Activated naive CD8-positive, alpha-beta T cell treated with anti-CD3 and anti-CD28 coated beads, Interleukin-2, amount 50 U/mL, for 16 hours (primary cell): ENCODE data around the gene SETD7.

Experiments used
- DNase-seq: peaks from one replicate; pipeline ENCODE4 v3.0.0-alpha.2; 2020; ENCODE audit warnings: low read depth, low spot score

Gene SETD7

GRCh38 chr4:139509727-139510410, 46.1 kb downstream of the SETD7 start:
- no peak for DNase-seq

DNA sequence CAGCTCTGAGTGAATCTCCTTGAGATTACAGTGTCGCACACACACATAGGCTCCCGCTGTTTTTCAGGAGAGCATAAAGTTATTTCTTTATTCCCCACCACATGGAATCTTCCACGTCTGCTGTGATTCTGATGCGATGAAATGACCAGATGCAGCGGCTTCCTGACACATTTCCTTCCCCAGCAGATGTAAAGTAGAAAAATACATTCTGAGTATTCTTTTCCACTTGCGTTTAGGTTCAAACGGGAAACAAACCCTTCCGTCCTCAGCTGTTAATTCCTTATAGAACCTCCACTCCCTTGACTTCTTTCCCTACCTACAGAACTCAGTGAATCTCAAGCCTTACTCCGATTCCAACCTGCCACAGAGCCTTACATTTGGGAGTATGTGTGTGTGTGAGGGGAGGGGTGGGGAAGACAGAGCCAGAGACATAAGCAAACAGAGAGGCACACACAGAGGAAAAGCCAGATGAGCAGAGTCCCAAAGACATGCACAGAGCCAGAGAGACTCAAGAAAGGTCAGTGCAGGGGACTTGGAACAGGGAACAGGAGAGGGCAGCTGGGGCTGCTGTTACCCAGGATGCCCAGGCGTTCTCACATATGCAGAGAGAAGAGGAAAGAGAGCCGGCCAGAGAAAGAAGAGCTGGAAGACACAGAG, 47.3 kb downstream of the SETD7 start:
- no peak for DNase-seq

DNA sequence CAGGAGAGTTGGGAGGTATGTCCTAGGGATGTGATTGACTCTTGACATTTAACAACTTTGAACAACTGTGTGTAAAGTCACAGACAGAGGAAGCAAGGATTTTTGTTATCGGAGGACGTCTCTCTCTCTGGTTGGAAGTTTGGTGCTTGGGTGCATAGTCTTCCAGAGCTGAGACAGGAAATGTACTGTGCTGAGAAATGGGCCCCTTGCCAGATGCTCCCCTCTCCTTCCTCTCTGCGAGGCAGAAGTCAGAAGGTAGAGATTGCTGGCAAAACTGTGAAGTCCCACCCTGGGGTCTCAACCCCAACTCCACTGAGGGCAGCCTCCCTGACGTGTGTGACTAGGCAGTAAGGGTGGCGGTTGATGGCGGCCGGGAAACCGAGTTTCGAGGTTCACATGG, 49.2 kb downstream of the SETD7 start:
- DNase-seq = no peak

DNA sequence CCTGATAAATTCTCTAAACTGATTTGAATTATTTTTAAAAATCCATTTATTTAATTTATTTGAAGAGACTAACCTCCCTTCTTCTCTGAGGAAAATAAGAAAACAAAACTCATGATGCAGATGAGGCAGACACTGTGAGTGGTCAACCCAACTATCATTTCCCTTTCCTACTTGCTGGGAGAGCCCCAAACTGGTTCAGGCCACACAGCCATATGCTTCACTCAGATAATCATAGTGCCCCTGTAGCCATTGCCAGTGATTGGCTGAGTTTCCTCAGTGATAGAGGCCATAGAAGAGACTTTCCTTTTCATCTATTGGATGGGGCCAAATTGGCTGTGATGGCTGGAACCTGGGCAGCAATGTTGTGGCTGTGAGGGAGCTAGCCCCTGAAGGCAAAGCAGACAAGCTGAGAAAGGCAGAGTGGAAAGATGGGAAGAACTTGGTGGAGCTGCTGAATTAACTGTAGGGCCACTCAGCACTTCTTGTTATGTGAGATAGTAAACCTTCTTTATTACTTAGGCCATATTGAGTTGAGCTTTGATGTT, 52.3 kb downstream of the SETD7 start:
- no peak for DNase-seq

DNA sequence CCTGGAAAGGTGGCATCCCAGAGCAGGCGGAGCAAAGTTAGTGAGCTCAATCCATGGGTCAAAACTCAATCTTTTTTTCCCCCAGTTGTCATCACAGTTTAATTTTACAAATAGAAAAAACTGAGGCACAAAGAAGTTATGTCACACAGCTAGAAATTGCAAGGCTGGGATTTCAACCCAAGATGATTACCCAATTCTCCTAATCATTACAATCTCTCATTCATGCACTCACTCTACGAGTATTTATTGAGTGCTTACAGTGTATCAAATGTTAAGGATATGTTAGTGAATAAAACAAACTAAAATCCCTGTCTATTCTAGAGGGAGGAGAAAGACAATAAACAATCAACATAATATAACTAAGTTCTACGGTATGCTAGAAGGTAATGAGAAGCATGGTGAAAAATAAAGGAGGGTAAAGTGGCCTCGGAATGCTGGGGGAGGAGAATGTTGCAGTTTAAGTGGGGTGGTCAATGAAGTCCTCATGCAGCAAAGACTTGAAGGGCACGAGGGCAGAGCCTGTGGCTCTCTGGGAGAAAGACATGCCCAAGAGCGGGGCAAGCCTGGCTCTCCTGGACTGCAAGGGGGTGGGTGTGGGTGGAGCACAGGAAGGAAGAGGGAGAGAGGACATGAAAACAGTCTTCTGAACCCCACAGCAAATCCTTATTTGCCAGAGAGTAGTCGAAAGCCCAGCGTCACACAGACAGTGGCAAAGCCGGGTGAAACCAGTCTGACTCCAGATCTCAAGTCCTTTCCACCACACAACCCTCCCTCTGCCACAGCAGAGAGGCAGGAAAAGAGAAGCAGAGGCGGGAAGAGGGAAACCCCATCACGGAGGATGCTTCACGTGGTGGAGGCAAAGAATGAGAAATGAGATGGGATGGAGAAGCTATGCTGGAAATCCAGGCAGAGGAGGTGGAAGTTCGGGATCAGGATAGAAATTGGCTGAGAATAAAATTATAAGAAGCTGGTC, 53.8 kb downstream of the SETD7 start:
- DNase-seq = no peak

GRCh38 chr4:139501527-139501926, 54.5 kb downstream of the SETD7 start:
- DNase-seq = no peak

DNA sequence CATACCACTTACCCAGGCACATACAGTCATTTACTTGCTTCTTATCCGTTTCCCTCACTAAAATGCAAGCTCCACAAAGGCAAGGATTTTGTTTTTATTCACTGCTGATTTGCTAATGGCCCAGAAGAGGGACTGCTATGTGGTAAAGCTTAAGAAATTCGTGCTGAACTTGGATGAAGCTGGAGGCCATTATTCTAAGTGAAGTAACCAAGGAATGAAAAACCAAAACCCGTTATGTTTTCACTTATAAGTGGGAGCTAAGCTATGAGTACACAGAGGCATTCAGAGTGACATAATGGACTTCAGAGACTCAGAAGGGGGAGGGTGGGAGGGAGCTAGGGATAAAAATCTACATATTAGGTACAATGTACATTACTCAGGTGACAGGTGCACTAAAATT, 54.9 kb downstream of the SETD7 start:
- DNase-seq = no peak

GRCh38 chr4:139499186-139499585, 56.8 kb downstream of the SETD7 start:
- no peak for DNase-seq

DNA sequence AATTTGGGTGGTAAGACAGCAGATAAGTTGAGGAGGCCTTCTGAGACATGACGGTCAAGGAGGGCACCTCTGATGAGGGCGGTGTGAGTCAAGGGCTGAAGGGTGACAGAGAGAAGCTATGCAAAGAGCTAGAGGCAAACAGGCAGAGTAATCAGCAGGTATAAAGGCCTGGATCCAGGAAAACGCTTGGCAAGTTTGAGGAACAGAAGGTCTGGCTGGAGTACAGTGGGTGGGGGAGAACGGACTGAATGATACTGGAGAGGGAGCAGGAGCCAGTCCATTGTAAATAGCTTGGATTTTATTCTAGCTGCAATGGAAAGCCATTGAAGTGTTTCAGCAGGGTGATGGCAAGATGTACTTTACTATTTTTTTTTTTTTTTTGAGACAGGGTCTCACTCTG, 62.8 kb downstream of the SETD7 start:
- DNase-seq = no peak

- DNase-seq = no peak
Measured at GRCh38 chr4:139492429-139492828, 63.6 kb downstream of the SETD7 start.

DNA sequence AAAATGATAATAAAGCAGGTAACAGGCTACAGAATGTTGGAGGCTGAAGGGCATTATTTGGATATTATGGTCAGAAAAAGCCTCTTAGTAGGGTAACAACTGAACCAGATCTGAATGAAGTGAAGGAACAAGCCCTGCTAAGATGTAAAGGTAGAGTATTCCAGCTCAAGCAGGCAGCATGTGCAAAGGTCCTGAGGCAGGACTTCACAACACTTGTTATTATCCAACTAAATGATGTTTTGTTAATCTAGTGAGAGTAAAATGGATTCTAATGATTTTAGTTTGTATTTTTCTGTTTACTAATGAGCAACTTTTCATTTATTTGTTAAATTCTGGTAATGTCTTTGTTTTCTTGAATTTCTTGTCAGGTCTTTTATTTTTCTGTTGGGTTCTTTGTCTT, 66.4 kb downstream of the SETD7 start:
- no peak for DNase-seq

GRCh38 chr4:139488442-139488841, 67.6 kb downstream of the SETD7 start:
- DNase-seq = no peak

DNA sequence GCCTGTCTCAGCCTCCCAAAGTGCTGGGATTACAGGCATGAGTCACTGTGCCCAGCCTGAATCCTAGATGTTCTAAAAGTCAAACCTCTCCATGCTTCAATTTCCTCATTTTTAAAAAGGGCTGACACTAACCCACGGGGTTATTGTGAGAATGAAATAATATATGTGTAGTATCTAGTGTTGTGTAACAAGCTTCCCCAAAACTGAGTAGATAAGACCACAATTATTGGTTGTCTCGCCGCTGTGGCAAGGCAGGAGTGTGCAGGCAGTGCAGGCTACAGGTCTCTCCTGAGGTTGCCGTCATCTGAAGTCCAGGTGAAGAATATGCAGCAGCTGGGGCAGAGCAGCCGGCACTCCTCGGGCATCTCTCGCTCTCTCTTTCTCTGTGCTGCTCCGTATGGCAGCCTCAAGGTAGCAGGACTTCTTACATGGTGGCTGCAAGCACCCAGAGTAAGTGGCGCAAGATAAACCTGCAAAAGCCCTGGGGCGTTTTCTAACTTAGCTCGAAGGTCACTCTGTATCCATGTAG, 71.2 kb downstream of the SETD7 start:
- DNase-seq = no peak

DNA sequence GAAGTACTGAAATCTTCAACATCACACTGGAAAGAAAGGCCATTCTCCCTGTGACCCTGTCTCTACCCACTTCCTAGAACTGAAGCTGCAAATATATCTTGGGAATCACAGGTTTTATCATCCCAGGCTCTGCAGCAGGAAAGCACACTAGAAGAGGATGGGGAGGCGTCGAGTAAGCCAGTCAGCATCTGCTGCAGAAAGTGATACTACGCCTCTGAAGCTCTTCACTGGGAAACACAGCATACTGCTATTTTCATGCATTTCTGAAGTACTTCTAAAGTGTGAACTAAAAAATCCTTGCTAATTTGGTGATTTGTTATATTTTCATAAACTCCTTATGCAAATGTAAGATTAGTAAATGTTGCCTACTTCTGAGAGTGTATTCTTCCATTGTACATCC, 73.0 kb downstream of the SETD7 start:
- no peak for DNase-seq

GRCh38 chr4:139481465-139481864, 74.6 kb downstream of the SETD7 start:
- DNase-seq = no peak

DNA sequence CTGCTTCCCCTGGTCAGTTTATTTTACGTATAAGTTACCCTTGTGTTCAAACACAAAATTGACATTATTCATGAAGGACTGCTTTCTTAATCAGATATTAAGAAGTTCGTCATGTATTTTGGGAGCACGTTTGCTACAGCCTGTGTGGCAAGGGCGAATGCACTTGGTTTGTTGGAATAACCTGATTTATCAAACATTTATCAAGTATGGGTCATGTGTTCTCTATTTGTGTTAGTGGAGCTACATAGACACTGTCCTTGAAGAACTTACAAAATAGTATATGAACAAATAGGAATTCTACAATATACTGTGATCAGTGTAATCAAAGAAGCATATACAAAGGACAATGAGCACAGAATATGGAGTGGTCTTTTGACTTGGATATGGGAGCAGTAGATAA, 79.7 kb downstream of the SETD7 start:
- no peak for DNase-seq

DNA sequence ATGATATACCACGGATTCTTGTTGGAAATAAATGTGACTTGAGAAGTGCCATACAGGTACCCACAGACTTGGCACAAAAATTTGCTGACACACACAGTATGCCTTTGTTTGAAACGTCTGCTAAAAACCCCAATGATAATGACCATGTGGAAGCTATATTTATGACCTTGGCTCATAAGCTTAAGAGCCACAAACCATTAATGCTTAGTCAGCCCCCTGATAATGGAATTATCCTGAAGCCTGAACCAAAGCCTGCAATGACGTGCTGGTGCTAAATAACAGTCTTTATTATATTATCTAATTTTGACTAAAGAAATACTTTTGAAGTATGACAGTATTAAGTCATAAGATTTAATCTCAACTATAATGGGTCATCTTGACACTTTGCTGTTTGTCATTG, 83.2 kb downstream of the SETD7 start:
- DNase-seq = no peak

- DNase-seq = no peak
Measured at GRCh38 chr4:139470997-139471665, 84.9 kb downstream of the SETD7 start.

- no peak for DNase-seq
Measured at GRCh38 chr4:139470295-139470694, 85.7 kb downstream of the SETD7 start.

DNA sequence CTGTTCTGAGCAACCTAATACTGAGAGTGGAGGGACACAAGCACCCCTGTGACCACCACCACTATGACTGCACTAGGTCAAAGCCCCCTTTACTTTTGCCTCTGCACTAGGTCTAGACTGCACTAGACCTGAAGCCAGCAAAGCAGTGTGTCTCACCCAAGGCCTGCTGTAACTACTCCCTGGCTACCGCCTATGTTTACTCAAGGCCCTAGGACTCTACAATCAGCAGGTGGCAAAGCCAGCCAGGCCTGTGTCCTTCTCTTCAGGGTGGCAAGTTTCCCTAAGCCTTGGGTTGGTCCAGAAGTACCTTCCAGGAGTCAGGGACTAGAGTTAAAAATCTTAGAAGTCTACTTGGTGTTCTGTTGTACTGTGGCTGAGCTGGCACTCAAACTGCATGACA, 86.2 kb downstream of the SETD7 start:
- no peak for DNase-seq

DNA sequence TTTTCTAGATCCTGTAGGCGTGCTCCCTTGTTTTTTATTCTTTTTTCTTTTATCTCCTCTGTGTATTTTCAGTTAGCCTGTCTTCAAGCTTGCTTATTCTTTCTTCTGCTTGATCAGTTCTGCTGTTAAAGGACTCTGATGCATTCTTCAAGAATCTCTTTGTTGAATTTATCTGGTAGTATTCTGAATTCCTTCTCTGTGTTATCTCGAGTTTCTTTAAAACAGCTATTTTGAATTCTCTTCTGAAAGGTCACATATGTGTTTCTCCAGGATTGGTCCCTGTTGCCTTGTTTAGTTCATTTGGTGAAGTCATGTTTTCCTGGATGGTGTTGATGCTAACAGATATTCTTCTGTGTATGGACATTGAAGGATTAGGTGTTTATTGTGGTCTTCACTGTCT, 86.8 kb downstream of the SETD7 start:
- DNase-seq = no peak
